Measurements from ENCODE around the gene RBM19. TPM values are rescaled to one million over a fixed set of nuclear protein-coding genes. Genes with fewer than 3 reads are reported as not detected.
A peak's percentile ranks its signal among the peaks of the same experiment; 100 is the strongest.
"Not testable (repeated sequence)": the region's sequence is repeated elsewhere in the genome, so short reads cannot be mapped to it uniquely, and the experiment has no call there.

The RBM19 gene
- total RNA-seq, 4 donors from 2014 or later, result 20.7 to 41.1 (median 23.4) TPM

DNA sequence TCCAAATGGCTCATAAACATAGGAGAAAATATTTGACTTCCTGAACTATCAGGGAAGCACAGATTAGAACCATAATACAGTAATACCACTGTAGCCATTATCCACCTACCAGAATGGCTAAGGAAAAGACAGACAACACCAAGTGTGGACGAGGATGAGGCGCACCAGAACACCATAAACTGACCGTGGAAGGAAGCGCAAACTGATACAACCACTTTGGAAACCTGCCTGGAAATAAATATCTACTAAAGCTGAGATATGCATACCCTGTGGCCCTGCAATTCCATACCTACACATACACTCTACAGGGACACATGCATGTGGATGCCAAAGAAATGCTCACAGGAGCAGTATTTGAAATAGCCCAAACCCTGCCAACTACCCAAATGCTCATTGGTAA, 60.3 kb downstream of the RBM19 start:
- TF ChIP-seq, protein P1, sequence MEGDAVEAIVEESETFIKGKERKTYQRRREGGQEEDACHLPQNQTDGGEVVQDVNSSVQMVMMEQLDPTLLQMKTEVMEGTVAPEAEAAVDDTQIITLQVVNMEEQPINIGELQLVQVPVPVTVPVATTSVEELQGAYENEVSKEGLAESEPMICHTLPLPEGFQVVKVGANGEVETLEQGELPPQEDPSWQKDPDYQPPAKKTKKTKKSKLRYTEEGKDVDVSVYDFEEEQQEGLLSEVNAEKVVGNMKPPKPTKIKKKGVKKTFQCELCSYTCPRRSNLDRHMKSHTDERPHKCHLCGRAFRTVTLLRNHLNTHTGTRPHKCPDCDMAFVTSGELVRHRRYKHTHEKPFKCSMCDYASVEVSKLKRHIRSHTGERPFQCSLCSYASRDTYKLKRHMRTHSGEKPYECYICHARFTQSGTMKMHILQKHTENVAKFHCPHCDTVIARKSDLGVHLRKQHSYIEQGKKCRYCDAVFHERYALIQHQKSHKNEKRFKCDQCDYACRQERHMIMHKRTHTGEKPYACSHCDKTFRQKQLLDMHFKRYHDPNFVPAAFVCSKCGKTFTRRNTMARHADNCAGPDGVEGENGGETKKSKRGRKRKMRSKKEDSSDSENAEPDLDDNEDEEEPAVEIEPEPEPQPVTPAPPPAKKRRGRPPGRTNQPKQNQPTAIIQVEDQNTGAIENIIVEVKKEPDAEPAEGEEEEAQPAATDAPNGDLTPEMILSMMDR (IDR thresholded peaks at IDR 0.05), result no peak
- no peak for TF ChIP-seq POLR2A (IDR thresholded peaks at IDR 0.05)
- WGBS, 2 donors, result 84 to 90% methylated on average over 4 of the region's 4 CpGs

GRCh38 chr12:113903381-113903863, 62.7 kb downstream of the RBM19 start:
- TF ChIP-seq POLR2A (IDR thresholded peaks at IDR 0.05), result no peak
- TF ChIP-seq, protein P1 (IDR thresholded peaks at IDR 0.05), result no peak
- H3K4me3 ChIP-seq (ENCODE audit: low read depth, poor library complexity, severe bottlenecking), result no peak overlapping the region
- WGBS, 2 donors, result 48 to 54% methylated on average over 4 of the region's 4 CpGs
- no peak for DNase-seq (ENCODE audit: low spot score in 2 of 2)
- intact Hi-C loops (cut with DNase I; ENCODE audit: low total_unique reads), result no loop called here

More for the DNA sequence above, 60.3 kb downstream of the RBM19 start:
- no peak for DNase-seq (ENCODE audit: low spot score in 2 of 2)
- intact Hi-C loops (cut with DNase I; ENCODE audit: low total_unique reads), result no loop called here
- H3K4me3 ChIP-seq (ENCODE audit: low read depth, poor library complexity, severe bottlenecking), result no peak overlapping the region

- intact Hi-C loops (cut with DNase I; ENCODE audit: low total_unique reads); DNase-seq (ENCODE audit: low spot score in 2 of 2); H3K4me3 ChIP-seq (ENCODE audit: low read depth, poor library complexity, severe bottlenecking): not testable (repeated sequence)
- 94 to 96% methylated on average over 6 of the region's 6 CpGs for WGBS, 2 donors
These were observed 64.8 kb downstream of the RBM19 start for GRCh38 chr12:113901319-113901718.

DNA sequence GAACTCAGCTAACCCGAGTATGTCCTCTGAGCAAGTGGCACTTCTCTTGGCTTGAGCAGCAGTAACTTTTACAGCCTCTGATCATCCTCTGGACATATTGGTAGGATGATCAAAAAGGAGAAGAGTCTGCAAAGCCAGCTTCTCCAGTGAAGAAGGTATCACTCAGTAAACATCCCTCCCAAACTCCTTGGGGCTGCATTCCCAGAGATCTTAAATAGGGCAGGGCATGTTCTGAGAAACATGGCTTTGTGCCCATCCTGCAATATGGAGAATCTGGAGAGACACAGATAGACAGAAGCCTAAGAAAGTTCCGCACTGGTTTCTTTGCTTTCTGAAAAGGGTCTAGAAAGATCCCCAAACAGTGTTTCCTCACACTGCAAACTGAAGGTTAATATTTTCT, 65.4 kb downstream of the RBM19 start:
- H3K4me3 ChIP-seq (ENCODE audit: low read depth, poor library complexity, severe bottlenecking), result no peak overlapping the region
- peak in 1 of 2 donors; percentile 27 for DNase-seq (ENCODE audit: low spot score in 2 of 2)
- 51 to 66% methylated on average over 2 of the region's 2 CpGs for WGBS, 2 donors
- intact Hi-C loops (cut with DNase I; ENCODE audit: low total_unique reads), result no loop called here
- TF ChIP-seq POLR2A (IDR thresholded peaks at IDR 0.05), result no peak
- TF ChIP-seq, protein P1 (IDR thresholded peaks at IDR 0.05), result no peak

GRCh38 chr12:113899561-113900471, 66.3 kb downstream of the RBM19 start:
- H3K4me3 ChIP-seq (ENCODE audit: low read depth, poor library complexity, severe bottlenecking), result no peak overlapping the region
- intact Hi-C loops (cut with DNase I; ENCODE audit: low total_unique reads), result no loop called here
- no peak for DNase-seq (ENCODE audit: low spot score in 2 of 2)
- WGBS, 2 donors, result 63 to 64% methylated on average over 32 of the region's 32 CpGs
- no peak for TF ChIP-seq POLR2A (IDR thresholded peaks at IDR 0.05)
- TF ChIP-seq, protein P1 (IDR thresholded peaks at IDR 0.05), result no peak

GRCh38 chr12:113899042-113899560, 67.0 kb downstream of the RBM19 start:
- intact Hi-C loops (cut with DNase I; ENCODE audit: low total_unique reads), result no loop called here
- H3K4me3 ChIP-seq (ENCODE audit: low read depth, poor library complexity, severe bottlenecking), result no peak overlapping the region
- no peak for TF ChIP-seq POLR2A (IDR thresholded peaks at IDR 0.05)
- TF ChIP-seq, protein P1 (IDR thresholded peaks at IDR 0.05), result no peak
- DNase-seq (ENCODE audit: low spot score in 2 of 2), result no peak
- WGBS, 2 donors, result 80 to 81% methylated on average over 6 of the region's 6 CpGs

Data from lower leg skin (tissue), 4 donors.